DND-41 (cell line): Measurements from ENCODE around the gene NRXN3.

ENCODE experiments used
- CTCF ChIP-seq: IDR thresholded peaks from 2 replicates; pipeline ENCODE4 v1.5.1; 2012; ENCODE audit warnings: borderline replicate concordance, low read length, moderate library complexity, mild to moderate bottlenecking; ENCODE audit not compliant: poor library complexity, severe bottlenecking; ENCODE audit errors: extremely low read depth
- EZH2 ChIP-seq: IDR thresholded peaks from 3 replicates; pipeline ENCODE4 v1.6.1; 2012; ENCODE audit warnings: borderline replicate concordance, low read depth, mild to moderate bottlenecking, moderate library complexity, low read length, inconsistent platforms; ENCODE audit not compliant: severe bottlenecking

DNA sequence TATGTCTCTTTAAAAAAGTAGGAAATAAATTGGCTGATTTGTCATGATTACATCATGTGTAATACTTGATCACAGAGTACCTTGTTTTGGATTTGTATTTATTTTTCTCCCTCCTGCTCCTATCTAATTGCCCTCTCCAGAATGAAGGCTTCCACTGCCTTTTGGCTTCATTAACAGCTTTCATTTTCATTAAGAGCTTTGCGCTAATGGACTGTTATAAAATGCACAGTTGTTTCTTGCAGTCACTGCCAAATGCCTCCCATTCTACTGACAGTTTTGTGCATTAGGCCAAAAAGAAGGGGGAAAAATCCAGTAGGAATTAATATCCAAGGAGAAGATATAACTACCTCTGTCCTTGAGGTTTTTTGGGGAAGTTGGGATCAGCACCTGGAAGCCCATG is 159.2 kb downstream of the NRXN3 start:
- no peak for TF ChIP-seq CTCF
- TF ChIP-seq EZH2: no peak
